GM23338 (cell line): Measurements from ENCODE around the gene CCDC12. TPM values are rescaled to one million over a fixed set of nuclear protein-coding genes. Genes with fewer than 3 reads are reported as not detected.

Source experiments
- ATAC-seq: fragments of 200-7000 bp; cut with Tn5 transposase; 3 replicates; pipeline ENCODE4 v1.9.1; 2020
- DNase-seq: peaks from one replicate; pipeline ENCODE4 v3.0.0-alpha.2; 2015; ENCODE audit warnings: low spot score
- H2AFZ ChIP-seq: fragments of 200-600 bp; sonication (generic); 2 replicates; pipeline ENCODE4 v1.8.0; 2016; ENCODE audit warnings: antibody characterized with exemption, mild to moderate bottlenecking, moderate library complexity
- H3F3A ChIP-seq: fragments of 200-600 bp; sonication (generic); replicated peaks from 2 replicates; pipeline ENCODE4 v1.8.0; 2017; ENCODE audit warnings: antibody characterized with exemption, mixed run types, low read depth
- H3K27ac ChIP-seq: fragments of 200-600 bp; sonication (generic); 2 replicates; pipeline ENCODE4 v1.6.1; 2016; ENCODE audit warnings: low read depth
- H3K27me3 ChIP-seq: fragments of 200-600 bp; sonication (generic); 2 replicates; pipeline ENCODE4 v1.8.0; 2016; ENCODE audit warnings: mild to moderate bottlenecking, mixed run types, moderate library complexity; ENCODE audit not compliant: insufficient read depth
- H3K36me3 ChIP-seq: fragments of 200-600 bp; sonication (generic); 2 replicates; pipeline ENCODE4 v1.8.0; 2016; ENCODE audit warnings: mild to moderate bottlenecking; ENCODE audit not compliant: insufficient read depth
- H3K4me1 ChIP-seq: fragments of 200-600 bp; sonication (generic); 2 replicates; pipeline ENCODE4 v1.8.0; 2016; ENCODE audit warnings: mild to moderate bottlenecking, moderate library complexity; ENCODE audit not compliant: insufficient read depth
- H3K4me2 ChIP-seq: fragments of 200-600 bp; sonication (generic); 2 replicates; pipeline ENCODE4 v1.7.1; 2017; ENCODE audit warnings: mixed run types
- H3K4me3 ChIP-seq: fragments of 200-600 bp; sonication (generic); 2 replicates; pipeline ENCODE4 v1.6.1; 2016; ENCODE audit warnings: mixed run types
- H3K79me2 ChIP-seq: fragments of 200-600 bp; sonication (generic); replicated peaks from 2 replicates; pipeline ENCODE4 v1.8.0; 2017; ENCODE audit warnings: mild to moderate bottlenecking; ENCODE audit not compliant: insufficient read depth
- H3K9me2 ChIP-seq: fragments of 200-600 bp; sonication (generic); 2 replicates; pipeline ENCODE4 v1.8.0; 2017; ENCODE audit not compliant: insufficient read depth
- H4K20me1 ChIP-seq: fragments of 200-600 bp; sonication (generic); replicated peaks from 2 replicates; pipeline ENCODE4 v1.8.0; 2017; ENCODE audit warnings: mild to moderate bottlenecking; ENCODE audit not compliant: insufficient read depth
- H3K27ac Mint-ChIP-seq: 2 replicates; pipeline ENCODE4 v1.8.0; 2020; ENCODE audit warnings: inconsistent platforms, mild to moderate bottlenecking, moderate library complexity, mixed read lengths
- H3K27me3 Mint-ChIP-seq: 3 replicates; pipeline ENCODE4 v1.8.0; 2022; ENCODE audit warnings: low read depth, mild to moderate bottlenecking, moderate library complexity, mixed read lengths, inconsistent platforms; ENCODE audit not compliant: insufficient read depth, poor library complexity
- H3K36me3 Mint-ChIP-seq: 3 replicates; pipeline ENCODE4 v1.8.0; 2021; ENCODE audit warnings: low read depth, mild to moderate bottlenecking, inconsistent platforms, moderate library complexity, mixed read lengths
- H3K4me1 Mint-ChIP-seq: 3 replicates; pipeline ENCODE4 v1.8.0; 2020; ENCODE audit warnings: mild to moderate bottlenecking, inconsistent platforms, mixed read lengths
- H3K4me3 Mint-ChIP-seq: 3 replicates; pipeline ENCODE4 v1.8.0; 2021; ENCODE audit warnings: moderate library complexity, mild to moderate bottlenecking, inconsistent platforms, mixed read lengths
- H3K9me3 Mint-ChIP-seq: 3 replicates; pipeline ENCODE4 v1.8.0; 2020; ENCODE audit warnings: moderate library complexity, mild to moderate bottlenecking, inconsistent platforms, mixed read lengths
- CREB1 ChIP-seq: fragments of 250-450 bp; sonication (Bioruptor Pico); IDR thresholded peaks from 2 replicates; pipeline ENCODE4 v1.5.0; 2020; ENCODE audit warnings: low read depth, mild to moderate bottlenecking, moderate library complexity
- CTCF ChIP-seq, 2 experiments: fragments of 200-600 bp in 1 of 2; sonication (generic) in 1 of 2; conservative IDR thresholded peaks; 2 replicates each; pipeline versions ENCODE4 v1.5.1 to v1.6.1; 2016 to 2017; ENCODE audit warnings: antibody characterized with exemption in 2 of 2, low read depth in 2 of 2, mild to moderate bottlenecking in 2 of 2, moderate library complexity in 1 of 2
- ETS1 ChIP-seq: IDR thresholded peaks from 2 replicates; pipeline ENCODE4 v1.6.1; 2016; ENCODE audit warnings: antibody characterized with exemption
- EZH2 ChIP-seq: fragments of 200-600 bp; sonication (generic); IDR thresholded peaks from one replicate; pipeline ENCODE4 v1.8.0; 2017; ENCODE audit warnings: antibody characterized with exemption, mild to moderate bottlenecking, low read depth; ENCODE audit not compliant: unreplicated experiment
- EZH2phosphoT487 ChIP-seq: fragments of 200-600 bp; sonication (generic); IDR thresholded peaks from one replicate; pipeline ENCODE4 v1.8.1; 2018; ENCODE audit warnings: antibody characterized with exemption; ENCODE audit not compliant: unreplicated experiment
- JUNB ChIP-seq: IDR thresholded peaks from one replicate; pipeline ENCODE4 v1.6.1; 2016; ENCODE audit warnings: antibody characterized with exemption; ENCODE audit not compliant: unreplicated experiment
- NANOG ChIP-seq: IDR thresholded peaks from 2 replicates; pipeline ENCODE4 v1.6.1; 2016; ENCODE audit warnings: antibody characterized with exemption, borderline replicate concordance
- POLR2AphosphoS5 ChIP-seq: IDR thresholded peaks from 2 replicates; pipeline ENCODE4 v1.6.1; 2016; ENCODE audit warnings: antibody characterized with exemption, low read depth
- REST ChIP-seq: IDR thresholded peaks from one replicate; pipeline ENCODE4 v1.6.1; 2018; ENCODE audit warnings: antibody characterized with exemption; ENCODE audit not compliant: unreplicated experiment
- STAT1 ChIP-seq: IDR thresholded peaks from one replicate; pipeline ENCODE4 v1.6.1; 2016; ENCODE audit warnings: antibody characterized with exemption; ENCODE audit not compliant: unreplicated experiment
- ZNF114 ChIP-seq: fragments of 250-450 bp; sonication (Bioruptor Pico); IDR thresholded peaks from 2 replicates; pipeline ENCODE4 v1.5.0; 2020; ENCODE audit warnings: mild to moderate bottlenecking, moderate library complexity
- ZNF331 ChIP-seq: fragments of 250-450 bp; sonication (Bioruptor Pico); IDR thresholded peaks from 2 replicates; pipeline ENCODE4 v1.5.0; 2020; ENCODE audit warnings: low read depth, mild to moderate bottlenecking, moderate library complexity
- ZNF462 ChIP-seq: fragments of 250-450 bp; sonication (Bioruptor Pico); IDR thresholded peaks from 2 replicates; pipeline ENCODE4 v1.5.0; 2020; ENCODE audit warnings: mild to moderate bottlenecking, moderate library complexity
- polyA plus RNA-seq: library from polyadenylated mRNA; unstranded; fragments of >200 nt; fragmentation: Nextera tagmentation; extraction: Ambion mirVana; gene quantifications from 2 replicates; pipeline ENCODE4 v1.2.1, GENCODE V29; 2016
- total RNA-seq: library from RNA; depleted of rRNA; stranded (reverse); fragments of >200 nt; shearing (Covaris generic); gene quantifications from 2 replicates; pipeline ENCODE4 v1.2.3, GENCODE V29; 2014

The CCDC12 gene
- total and polyA plus RNA-seq, 2 experiments from 2014 or later: 42.9 to 133 TPM

DNA sequence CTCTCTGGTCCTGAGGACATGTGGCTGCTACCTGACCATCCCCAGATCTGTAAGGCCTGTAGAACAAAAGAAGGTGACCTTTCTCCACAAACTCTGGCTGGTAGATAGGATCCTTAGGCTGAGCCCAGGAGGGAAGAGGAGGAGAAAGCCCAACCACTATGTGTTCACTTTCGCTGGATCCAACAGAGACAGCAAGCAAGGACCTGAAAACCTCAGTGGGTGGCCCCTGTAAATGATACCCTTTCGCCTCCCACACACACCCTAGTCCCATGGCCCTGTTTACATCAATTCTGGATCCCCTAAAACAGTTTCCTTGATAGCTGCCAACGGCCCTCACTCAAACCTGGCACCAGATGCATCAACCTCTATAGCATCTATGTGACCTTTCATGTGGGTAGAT is 22.4 kb downstream of the CCDC12 start:
- no peak for DNase-seq
- no peaks in the 10 kb centered on the region for H3K9me2 ChIP-seq
- H3K27ac Mint-ChIP-seq: no peak overlapping the region
- peaks cover 40% of the 10 kb centered on the region for H3K4me1 Mint-ChIP-seq
- peaks cover 4% of the 10 kb centered on the region; the same call in 1 of the 2 replicates for H3K4me1 ChIP-seq
- H3K36me3 ChIP-seq: no peaks in the 10 kb centered on the region
- H3K27ac ChIP-seq: no peak overlapping the region
- TF ChIP-seq NANOG (no peak), CREB1 (CRISPR knock-in tag) (no peak), ZNF462 (no peak), STAT1 (no peak), POLR2AphosphoS5 (no peak), ZNF331 (CRISPR knock-in tag) (no peak), EZH2phosphoT487 (no peak), EZH2 (no peak), REST (no peak), CTCF (conservative IDR thresholded peaks at IDR 0.05; ENCODE audit: low read depth in 2 of 2) (no peak), JUNB (no peak), ETS1 (no peak), ZNF114 (no peak)
- no peak overlapping the region for H3K4me3 Mint-ChIP-seq
- H3K4me2 ChIP-seq: no peak overlapping the region
- H3F3A ChIP-seq: no peaks in the 10 kb centered on the region
- peaks cover 97% of the 10 kb centered on the region for H4K20me1 ChIP-seq
- H3K27me3 ChIP-seq: no peaks in the 10 kb centered on the region
- H3K4me3 ChIP-seq: no peak overlapping the region
- peak; percentile 32 for ATAC-seq
- peaks cover 98% of the 10 kb centered on the region for H3K79me2 ChIP-seq
- no peaks in the 10 kb centered on the region; the same call in 2 of the 3 replicates for H3K9me3 Mint-ChIP-seq
- H2AFZ ChIP-seq: no peak overlapping the region
- H3K27me3 Mint-ChIP-seq: peaks cover 6% of the 10 kb centered on the region
- peaks cover 2% of the 10 kb centered on the region; the same call in 2 of the 3 replicates for H3K36me3 Mint-ChIP-seq
